ENCODE measurements around the gene TAF9B.
A peak's percentile ranks its signal among the peaks of the same experiment; 100 is the strongest.
"Not testable (repeated sequence)": the region's sequence is repeated elsewhere in the genome, so short reads cannot be mapped to it uniquely, and the experiment has no call there.

The TAF9B gene

GRCh38 chrX:78139160-78140123, at the start of gene TAF9B:
Gene TAF9B, minus strand, starts transcription at chrX:78139650. Its CDS starts 39 bp downstream, at chrX:78139611.
- peak within 1 kb of the TSS; percentile 84 for H3K27ac ChIP-seq
- TF ChIP-seq CTCF (conservative IDR thresholded peaks at IDR 0.05) (no peak), ZFX (IDR thresholded peaks at IDR 0.05) (0 out of 2 replicates have a peak, but pooled peaks have one; percentile 20)

GRCh38 chrX:78182881-78183280, 43.4 kb upstream of the TAF9B start:
- no peak overlapping the region for H3K27ac ChIP-seq
- TF ChIP-seq ZFX (IDR thresholded peaks at IDR 0.05): no peak
- TF ChIP-seq CTCF (conservative IDR thresholded peaks at IDR 0.05): no peak

- H3K27ac ChIP-seq: no peak overlapping the region
- TF ChIP-seq ZFX (IDR thresholded peaks at IDR 0.05) (no peak), CTCF (conservative IDR thresholded peaks at IDR 0.05) (no peak)
These were observed 41.9 kb upstream of the TAF9B start for GRCh38 chrX:78181307-78181706.

- no peak overlapping the region for H3K27ac ChIP-seq
These were observed 28.6 kb upstream of the TAF9B start for GRCh38 chrX:78168065-78168464.

GRCh38 chrX:78165425-78165824, 26.0 kb upstream of the TAF9B start:
- H3K27ac ChIP-seq: no peak overlapping the region
- TF ChIP-seq ZFX (IDR thresholded peaks at IDR 0.05): no peak

More at GRCh38 chrX:78168065-78168464, 28.6 kb upstream of the TAF9B start:
- no peak for TF ChIP-seq ZFX (IDR thresholded peaks at IDR 0.05)
- no peak for TF ChIP-seq CTCF (conservative IDR thresholded peaks at IDR 0.05)

GRCh38 chrX:78163175-78163574, 23.7 kb upstream of the TAF9B start:
- H3K27ac ChIP-seq: not testable (repeated sequence)

GRCh38 chrX:78160711-78161110, 21.3 kb upstream of the TAF9B start:
- H3K27ac ChIP-seq: not testable (repeated sequence)

GRCh38 chrX:78157846-78158245, 18.4 kb upstream of the TAF9B start:
- not testable (repeated sequence) for H3K27ac ChIP-seq

- H3K27ac ChIP-seq: not testable (repeated sequence)
These were observed 17.9 kb upstream of the TAF9B start for GRCh38 chrX:78157373-78157772.

- not testable (repeated sequence) for H3K27ac ChIP-seq
These were observed 7.6 kb upstream of the TAF9B start for GRCh38 chrX:78147002-78147540.

Data from C4-2B (cell line).